Nasal cavity respiratory epithelium epithelial cell of viscerocranial mucosa (primary cell): Measurements from ENCODE around the gene PCDHGA9. TPM values are rescaled to one million over a fixed set of nuclear protein-coding genes. Genes with fewer than 3 reads are reported as not detected.

Experiments used
- total RNA-seq: library from RNA; depleted of rRNA; stranded (reverse); fragments of >200 nt; gene quantifications from 2 replicates; pipeline ENCODE4 v1.2.3, GENCODE V29; 2014

The PCDHGA9 gene
- 0.34 and 3.8 TPM in 2 replicates for total RNA-seq

DNA sequence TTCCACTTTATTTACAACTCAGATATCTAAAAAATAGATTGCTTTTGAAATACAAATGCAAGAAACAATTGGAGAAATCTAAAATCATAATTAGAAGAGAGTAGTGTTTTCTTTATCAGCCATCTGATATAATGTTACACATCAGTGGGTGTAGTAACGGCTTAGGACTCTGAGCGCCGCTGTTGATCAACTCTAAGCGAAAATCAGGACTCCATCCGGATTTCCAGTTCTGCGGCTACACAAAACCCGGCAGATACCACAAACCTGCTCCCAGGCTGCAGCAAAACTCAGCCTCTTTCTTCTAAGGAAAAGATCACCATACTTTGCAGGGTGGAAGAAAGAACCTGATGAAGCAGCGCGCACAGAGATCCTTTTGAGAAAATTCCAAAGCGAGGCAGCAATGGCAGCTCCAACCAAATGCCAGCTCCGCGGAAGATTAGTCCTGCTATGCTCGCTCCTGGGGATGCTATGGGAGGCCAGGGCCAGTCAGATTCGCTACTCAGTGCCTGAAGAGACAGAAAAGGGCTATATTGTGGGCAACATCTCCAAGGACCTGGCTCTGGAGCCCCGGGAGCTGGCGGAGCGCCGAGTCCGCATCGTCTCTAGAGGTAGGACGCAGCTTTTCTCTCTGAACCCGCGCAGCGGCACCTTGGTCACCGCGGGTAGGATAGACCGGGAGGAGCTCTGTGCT lies at the start of gene PCDHGA9:
Gene PCDHGA9, plus strand, starts transcription at position 226 of the 691 bp plus-strand sequence. Its CDS starts 175 bp downstream, at position 401.

DNA sequence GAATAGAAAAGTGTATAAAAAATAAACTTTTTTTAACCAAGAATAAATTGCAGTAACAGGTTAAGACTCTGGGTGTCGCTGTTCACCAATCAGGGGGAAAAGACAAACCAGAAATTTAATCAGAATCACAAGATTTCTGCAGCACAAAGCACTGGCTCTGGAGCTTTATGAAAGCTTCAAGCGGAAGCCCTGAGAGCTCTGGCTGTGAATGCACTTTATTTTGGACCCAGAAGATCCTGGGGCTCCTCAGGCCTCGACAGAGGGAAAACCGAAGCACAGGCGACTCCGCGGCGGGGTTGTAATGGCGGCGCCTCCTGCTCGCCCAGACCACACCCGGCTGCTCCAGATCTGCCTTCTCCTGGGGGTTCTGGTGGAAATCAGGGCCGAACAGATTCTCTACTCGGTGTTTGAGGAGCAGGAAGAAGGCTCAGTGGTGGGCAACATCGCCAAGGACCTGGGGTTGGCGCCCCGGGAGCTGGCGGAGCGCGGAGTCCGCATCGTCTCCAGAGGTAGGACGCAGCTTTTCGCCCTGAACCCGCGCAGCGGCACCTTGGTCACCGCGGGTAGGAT lies 47.6 kb upstream of the PCDHGA9 start, which contains the start of gene PCDHGA4:
Gene PCDHGA4, plus strand, starts transcription at position 122 of the 570 bp plus-strand sequence. Its CDS starts 87 bp downstream, at position 209.

GRCh38 chr5:141359790-141360426 lies 42.7 kb upstream of the PCDHGA9 start, which contains the start of gene PCDHGB2:
Gene PCDHGB2 (plus strand): TSS chr5:141359994. CDS start chr5:141360136, 142 bp downstream.

DNA sequence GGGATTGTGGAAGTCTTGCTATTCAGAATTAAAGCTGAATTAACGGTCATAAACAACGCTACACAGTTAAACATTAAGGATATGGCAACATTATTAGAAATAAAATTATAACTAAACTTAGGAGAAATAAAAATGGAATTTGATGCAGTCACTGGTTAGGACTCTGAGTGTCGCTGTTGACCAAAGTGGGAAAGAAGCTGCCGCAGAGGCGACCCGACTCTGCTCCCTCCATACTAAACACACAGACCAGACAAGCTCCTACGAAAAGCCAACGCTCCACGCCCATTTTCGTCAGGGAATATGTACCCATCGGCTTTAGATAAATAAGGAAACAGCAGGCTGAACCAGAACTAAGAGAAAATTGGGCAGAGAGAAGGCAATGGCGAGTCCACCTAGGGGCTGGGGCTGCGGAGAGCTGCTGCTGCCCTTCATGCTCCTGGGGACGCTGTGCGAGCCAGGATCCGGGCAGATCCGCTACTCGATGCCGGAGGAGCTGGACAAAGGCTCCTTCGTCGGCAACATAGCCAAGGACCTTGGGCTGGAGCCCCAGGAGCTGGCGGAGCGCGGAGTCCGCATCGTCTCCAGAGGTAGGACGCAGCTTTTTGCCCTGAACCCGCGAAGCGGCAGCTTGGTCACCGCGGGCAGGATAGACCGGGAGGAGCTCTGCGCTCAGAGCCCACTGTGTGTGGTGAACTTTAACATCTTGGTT lies 38.5 kb upstream of the PCDHGA9 start, which contains the start of gene PCDHGA5:
Gene PCDHGA5, plus strand, starts transcription at position 211 of the 709 bp plus-strand sequence. Its CDS starts 169 bp downstream, at position 380.

GRCh38 chr5:141369994-141370848 lies 32.4 kb upstream of the PCDHGA9 start, which contains the start of gene PCDHGB3:
Gene PCDHGB3 (plus strand): TSS chr5:141370242. CDS start chr5:141370395, 153 bp downstream.

DNA sequence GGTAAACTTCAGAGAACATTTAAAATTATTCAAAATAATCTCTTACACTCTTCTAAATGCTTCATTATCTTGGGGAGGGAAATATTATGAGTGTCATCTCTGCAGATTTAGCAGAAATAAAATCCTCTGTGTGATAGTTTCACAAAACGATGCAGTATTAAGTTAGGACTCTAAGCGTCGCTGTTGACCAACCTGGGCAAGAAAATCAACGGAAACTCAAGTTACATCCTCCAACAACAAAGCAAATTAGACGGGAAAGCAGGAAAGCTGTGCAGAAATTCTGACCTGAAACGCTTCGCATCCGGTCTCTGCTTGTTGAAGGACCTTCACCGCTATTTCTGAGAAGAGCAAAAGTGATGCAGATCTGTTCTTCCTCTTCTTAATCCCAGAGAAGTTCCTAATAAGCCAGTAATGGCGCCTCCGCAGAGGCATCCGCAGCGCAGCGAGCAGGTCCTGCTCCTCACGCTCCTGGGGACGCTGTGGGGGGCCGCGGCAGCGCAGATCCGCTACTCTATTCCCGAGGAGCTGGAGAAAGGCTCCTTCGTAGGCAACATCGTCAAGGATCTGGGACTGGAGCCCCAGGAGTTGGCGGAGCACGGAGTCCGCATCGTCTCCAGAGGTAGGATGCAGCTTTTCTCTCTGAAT lies 28.8 kb upstream of the PCDHGA9 start, which contains the start of gene PCDHGA6:
Gene PCDHGA6, plus strand, starts transcription at position 219 of the 645 bp plus-strand sequence. Its CDS starts 193 bp downstream, at position 412.

GRCh38 chr5:141382469-141383294 lies 19.9 kb upstream of the PCDHGA9 start, which contains the start of gene PCDHGA7:
Gene PCDHGA7 (plus strand): TSS chr5:141382742. CDS start chr5:141382900, 158 bp downstream.

DNA sequence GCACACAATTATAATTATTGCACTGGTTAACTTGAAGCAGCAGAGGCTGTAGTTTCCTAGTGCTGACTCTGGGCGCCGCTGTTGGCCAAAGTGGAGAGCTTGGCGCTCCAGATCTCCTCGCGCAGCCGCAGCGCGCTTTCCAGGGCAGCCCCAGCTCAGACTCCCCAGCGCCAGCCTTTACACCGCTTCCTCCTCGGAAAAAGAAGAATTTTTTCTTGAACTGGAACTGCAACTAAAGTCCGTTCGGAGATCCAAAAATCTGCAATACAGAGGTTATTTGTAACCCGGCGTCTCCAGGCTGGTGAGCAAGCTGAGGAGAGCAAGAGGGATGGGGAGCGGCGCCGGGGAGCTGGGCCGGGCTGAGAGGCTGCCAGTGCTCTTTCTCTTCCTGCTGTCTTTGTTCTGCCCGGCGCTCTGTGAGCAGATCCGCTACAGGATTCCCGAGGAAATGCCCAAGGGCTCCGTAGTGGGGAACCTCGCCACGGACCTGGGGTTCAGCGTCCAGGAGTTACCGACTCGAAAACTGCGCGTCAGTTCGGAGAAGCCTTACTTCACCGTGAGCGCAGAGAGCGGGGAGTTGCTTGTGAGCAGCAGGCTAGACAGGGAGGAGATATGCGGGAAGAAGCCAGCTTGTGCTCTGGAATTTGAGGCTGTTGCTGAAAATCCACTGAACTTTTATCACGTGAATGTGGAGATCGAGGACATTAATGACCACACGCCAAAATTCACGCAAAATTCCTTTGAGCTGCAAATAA lies 14.8 kb upstream of the PCDHGA9 start, which contains the start of gene PCDHGB4:
Gene PCDHGB4, plus strand, starts transcription at position 142 of the 755 bp plus-strand sequence. Its CDS starts 187 bp downstream, at position 329.

DNA sequence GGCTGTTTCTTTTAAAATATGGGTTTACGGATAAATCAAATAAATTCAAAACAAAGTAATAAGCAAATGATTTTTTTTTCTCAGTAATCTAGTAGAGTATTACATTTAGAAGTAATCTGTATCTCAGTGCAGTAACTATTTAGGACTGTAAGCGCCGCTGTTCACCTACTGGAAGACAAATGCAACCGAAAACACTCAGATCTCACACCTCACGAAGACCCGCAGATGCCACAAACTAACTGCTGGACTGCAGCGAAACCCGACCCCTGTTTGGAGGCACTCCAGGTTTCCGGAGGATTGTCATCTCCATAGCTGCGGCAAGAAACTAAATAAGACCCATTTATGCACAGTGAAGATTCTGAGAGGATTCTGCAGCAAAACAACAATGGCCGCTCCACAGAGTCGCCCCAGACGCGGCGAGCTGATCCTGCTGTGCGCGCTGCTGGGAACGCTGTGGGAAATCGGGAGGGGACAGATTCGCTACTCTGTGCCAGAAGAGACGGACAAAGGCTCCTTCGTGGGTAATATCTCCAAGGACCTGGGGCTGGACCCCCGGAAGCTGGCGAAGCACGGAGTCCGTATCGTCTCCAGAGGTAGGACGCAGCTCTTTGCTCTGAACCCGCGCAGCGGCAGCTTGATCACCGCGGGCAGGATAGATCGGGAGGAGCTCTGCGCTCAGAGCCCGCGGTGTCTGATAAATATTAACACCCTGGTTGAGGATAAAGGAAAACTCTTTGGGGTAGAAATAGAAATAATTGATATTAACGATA lies 10.0 kb upstream of the PCDHGA9 start, which contains the start of gene PCDHGA8:
Gene PCDHGA8, plus strand, starts transcription at position 205 of the 770 bp plus-strand sequence. Its CDS starts 181 bp downstream, at position 386.

DNA sequence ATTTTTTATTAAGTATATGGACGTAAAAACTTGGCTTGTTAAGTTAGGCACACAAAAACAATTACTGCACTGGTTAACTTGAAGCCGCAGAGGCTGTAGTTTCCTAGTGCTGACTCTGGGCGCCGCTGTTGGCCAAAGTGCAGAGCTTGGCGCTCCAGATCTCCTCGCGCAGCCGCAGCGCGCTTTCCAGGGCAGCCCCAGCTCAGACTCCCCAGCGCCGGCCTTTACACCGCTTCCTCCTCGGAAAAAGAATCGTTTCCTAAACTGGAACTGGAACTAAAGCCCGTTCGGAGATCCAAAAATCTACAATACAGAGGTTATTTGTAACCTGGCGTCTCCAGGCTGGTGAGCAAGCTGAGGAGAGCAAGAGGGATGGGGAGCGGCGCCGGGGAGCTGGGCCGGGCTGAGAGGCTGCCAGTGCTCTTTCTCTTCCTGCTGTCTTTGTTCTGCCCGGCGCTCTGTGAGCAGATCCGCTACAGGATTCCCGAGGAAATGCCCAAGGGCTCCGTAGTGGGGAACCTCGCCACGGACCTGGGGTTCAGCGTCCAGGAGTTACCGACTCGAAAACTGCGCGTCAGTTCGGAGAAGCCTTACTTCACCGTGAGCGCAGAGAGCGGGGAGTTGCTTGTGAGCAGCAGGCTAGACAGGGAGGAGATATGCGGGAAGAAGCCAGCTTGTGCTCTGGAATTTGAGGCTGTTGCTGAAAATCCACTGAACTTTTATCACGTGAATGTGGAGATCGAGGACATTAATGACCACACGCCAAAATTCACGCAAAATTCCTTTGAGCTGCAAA lies 4.6 kb upstream of the PCDHGA9 start, which contains the start of gene PCDHGB5:
Gene PCDHGB5, plus strand, starts transcription at position 192 of the 796 bp plus-strand sequence. Its CDS starts 181 bp downstream, at position 373.

GRCh38 chr5:141407790-141408505 lies 5.4 kb downstream of the PCDHGA9 start, which contains the start of gene PCDHGB6:
Gene PCDHGB6 (plus strand): TSS chr5:141408021. CDS start chr5:141408203, 182 bp downstream.

GRCh38 chr5:141412854-141413539 lies 10.4 kb downstream of the PCDHGA9 start, which contains the start of gene PCDHGA10:
Gene PCDHGA10 (plus strand): TSS chr5:141412987. CDS start chr5:141413176, 189 bp downstream.

GRCh38 chr5:141417494-141418172 lies 15.1 kb downstream of the PCDHGA9 start, which contains the start of gene PCDHGB7:
Gene PCDHGB7 (plus strand): TSS chr5:141417677. CDS start chr5:141417860, 183 bp downstream.

DNA sequence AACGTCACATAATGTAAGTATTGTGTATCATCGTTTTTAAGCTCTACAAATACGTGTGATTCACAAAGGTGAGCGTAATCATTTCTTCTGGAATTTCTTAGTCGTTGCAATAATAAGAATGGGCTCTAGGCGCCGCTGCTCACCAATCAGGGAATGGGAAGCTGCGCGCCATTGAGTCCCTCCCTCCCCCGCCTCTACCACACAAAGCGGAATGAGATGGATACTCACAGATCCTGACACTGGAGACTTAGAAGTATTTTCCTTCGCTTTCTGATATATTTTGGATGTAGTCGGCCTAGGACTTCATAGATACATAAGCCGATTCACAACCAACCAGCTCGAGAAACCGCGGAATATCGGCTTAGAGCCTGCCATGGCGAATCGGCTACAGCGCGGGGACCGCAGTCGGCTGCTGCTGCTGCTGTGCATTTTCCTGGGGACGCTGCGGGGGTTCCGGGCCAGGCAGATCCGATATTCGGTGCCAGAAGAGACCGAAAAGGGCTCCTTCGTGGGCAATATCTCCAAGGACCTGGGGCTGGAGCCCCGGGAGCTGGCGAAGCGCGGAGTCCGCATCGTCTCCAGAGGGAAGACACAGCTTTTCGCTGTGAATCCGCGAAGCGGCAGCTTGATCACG lies 18.4 kb downstream of the PCDHGA9 start, which contains the start of gene PCDHGA11:
Gene PCDHGA11, plus strand, starts transcription at position 197 of the 634 bp plus-strand sequence. Its CDS starts 177 bp downstream, at position 374.

